Stimulated activated CD4-positive, alpha-beta T cell treated with anti-CD3 and anti-CD28 coated beads, Interleukin-12 subunit alpha, Interleukin-12 subunit beta, amount 100 ng/mL, for 48 hours (primary cell): ENCODE data around the gene PHACTR4.
"Not testable (repeated sequence)": the region's sequence is repeated elsewhere in the genome, so short reads cannot be mapped to it uniquely, and the experiment has no call there.

Source experiments
- DNase-seq, 3 donors: peaks; one replicate each; pipeline ENCODE4 v3.0.0-alpha.2; 2020; ENCODE audit warnings: low read depth in 2 of 3, low spot score in 1 of 3

Gene PHACTR4

DNA sequence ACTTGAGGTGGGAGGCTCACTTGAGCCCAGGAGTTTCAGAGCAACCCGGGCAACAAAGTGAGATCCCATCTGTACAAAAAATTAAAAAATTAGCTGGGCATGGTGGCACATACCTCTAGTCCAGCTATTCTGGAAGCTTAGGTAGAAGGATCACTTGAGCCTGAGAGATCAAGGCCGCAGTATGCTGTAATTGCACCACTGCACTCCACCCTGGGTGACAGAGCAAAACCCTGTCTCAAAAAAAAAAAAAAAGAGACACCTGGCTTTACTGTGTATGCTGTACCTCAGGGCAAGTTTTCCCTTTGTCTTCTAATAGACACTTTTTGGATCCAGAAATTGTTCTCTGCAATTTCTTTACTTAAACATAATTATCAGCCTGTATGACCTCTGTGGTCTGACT lies 113.2 kb downstream of the PHACTR4 start:
- no peak for DNase-seq

DNA sequence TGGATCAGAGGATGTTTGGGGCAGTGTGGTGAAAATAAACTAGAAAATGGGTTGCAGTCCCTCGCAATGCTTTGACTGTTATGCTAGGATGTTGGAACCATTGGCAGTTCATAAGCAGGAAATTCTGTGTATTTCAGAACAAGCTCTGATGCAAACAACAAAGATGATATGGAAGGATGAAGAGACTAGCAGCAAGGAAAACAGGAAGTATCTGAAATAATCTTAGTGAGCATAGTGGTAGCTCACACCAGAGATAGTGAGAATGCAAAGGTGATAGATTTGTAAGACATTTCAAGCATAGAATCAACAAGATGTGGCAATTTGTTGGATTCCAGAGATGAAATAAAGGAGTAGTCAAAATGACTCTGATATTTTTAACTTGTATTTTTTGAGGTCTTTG lies 125.2 kb downstream of the PHACTR4 start:
- no peak for DNase-seq

DNA sequence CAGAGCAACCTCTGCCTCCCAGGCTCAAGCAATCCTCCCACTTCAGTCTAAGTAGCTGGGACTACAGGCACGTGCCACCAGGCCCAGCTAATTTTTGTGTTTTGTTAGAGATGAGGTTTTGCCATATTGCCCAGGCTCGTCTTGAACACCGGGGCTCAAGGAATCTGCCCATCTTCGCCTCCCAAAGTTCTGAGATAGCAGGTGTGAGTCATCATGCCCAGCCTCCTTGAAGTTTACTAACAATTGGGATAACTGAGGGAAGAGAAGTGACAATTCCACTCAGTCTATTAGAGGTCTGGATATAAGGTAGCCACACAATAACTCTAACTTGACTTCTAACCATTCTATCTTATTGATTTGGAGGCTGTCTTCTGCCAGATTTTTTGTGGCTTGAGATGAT lies 130.0 kb downstream of the PHACTR4 start:
- DNase-seq = no peak

DNA sequence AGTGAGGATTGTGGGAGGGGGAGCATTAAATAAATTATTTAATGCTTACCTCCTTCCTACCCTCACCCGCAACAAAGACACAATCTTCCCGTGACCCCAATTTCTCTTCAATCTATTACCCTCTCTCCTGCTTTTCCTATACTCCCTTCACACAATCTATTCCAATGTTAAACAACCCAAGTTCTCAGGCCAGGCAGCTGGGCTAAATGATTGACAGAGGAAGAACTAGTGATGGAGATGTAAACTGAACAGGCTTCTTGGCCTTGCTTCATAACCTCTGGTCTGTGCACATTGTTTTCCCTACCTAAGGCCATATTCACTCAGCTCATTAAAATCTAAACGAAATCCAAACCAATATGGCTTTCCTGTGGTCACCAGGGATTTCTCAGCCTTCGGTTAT lies 132.4 kb downstream of the PHACTR4 start:
- DNase-seq = no peak

DNA sequence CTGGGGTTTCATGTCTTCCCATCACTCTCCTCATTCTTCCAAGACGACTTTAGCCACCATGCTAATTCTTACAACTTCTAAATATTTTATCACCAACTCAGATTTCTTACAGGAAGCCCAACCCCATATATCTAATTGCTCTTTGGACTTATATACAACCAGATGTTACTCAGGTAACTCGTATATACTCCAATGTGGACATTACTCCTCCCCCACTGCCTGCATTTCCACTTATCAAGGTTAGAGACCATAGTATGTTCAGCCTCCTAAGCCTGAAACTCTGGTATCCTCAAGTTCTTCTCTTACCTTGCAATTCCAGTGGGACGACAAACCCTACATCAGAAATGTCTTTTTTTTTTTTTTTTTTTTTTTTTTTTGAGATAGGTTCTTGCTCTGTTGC lies 133.6 kb downstream of the PHACTR4 start:
- no peak for DNase-seq

DNA sequence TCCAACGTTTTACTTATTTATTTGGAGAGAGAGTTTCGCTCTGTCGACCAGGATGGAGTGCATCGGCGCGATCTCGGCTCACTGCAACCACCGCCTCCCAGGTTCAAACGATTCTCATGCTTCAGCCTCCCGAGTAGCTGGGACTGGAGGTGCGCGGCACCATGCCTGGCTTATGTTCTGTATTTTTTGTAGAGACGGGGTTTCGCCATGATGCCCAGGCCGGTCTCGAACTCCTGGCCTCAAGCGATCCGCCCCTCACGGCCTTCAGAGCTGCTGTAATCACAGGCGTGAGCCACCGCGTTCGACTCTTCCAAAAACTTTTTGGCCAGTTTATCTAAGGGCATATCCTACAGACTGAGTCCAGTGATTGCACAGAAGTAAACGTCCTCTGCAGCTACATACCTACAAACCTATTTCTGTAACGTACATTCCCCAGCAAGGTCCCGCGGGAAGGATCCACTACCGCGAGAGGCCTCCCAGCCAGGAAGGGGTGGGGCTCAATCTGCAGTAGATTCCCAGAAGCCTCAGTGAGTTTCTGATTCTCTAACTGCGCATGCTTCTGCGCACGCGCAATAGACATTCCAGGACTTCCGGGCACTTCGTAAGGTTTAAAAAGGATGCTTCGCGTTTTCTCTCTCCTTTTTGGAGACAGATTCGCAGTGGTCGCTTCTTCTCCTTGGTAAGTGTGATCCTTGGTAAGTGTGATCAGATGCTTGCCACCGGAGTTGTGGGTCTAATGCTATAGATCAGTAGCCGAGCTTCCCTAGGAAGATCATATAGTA lies 136.1 kb downstream of the PHACTR4 start, which contains the start of gene RCC1:
Gene RCC1, plus strand, starts transcription at position 638 of the 782 bp plus-strand sequence. CDS start 23,824 bp downstream, outside the sequence.
- DNase-seq = peak; percentile 90 to 96 (median 95)

DNA sequence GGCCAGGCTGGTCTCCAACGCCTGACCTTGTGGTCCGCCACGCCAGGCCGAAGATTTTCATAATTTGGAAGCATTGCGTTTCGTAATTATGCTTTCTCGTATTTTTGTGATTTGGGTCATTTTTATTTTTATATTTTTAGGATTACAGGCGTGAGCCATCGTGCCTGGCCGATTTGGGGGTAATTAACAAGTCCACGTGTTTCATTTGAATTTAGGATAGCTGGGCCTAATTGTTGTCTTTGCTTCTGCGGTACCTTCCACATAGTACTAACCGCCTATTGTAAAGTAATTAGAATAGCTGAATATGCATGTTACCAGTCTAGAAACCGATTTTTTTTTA lies 137.3 kb downstream of the PHACTR4 start:
- no peak for DNase-seq

DNA sequence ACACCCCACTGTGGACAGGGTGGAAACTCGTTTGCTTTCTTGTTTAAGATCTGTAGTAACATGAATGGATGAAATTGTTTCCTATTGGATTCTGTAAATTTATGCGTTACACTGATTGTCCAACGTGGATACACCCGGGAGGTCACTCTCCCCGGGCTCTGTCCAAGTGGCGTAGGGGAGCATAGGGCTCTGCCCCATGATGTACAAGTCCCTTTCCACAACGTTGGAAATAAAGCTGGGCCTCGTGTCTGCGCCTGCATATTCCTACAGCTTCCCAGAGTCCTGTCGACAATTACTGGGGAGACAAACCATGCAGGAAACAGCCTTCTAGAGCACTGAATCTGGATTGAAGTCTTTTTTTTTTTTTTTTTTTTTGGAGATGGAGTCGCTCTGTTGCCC lies 137.7 kb downstream of the PHACTR4 start:
- peak in 2 of 3 donors; percentile 16 to 26 for DNase-seq

DNA sequence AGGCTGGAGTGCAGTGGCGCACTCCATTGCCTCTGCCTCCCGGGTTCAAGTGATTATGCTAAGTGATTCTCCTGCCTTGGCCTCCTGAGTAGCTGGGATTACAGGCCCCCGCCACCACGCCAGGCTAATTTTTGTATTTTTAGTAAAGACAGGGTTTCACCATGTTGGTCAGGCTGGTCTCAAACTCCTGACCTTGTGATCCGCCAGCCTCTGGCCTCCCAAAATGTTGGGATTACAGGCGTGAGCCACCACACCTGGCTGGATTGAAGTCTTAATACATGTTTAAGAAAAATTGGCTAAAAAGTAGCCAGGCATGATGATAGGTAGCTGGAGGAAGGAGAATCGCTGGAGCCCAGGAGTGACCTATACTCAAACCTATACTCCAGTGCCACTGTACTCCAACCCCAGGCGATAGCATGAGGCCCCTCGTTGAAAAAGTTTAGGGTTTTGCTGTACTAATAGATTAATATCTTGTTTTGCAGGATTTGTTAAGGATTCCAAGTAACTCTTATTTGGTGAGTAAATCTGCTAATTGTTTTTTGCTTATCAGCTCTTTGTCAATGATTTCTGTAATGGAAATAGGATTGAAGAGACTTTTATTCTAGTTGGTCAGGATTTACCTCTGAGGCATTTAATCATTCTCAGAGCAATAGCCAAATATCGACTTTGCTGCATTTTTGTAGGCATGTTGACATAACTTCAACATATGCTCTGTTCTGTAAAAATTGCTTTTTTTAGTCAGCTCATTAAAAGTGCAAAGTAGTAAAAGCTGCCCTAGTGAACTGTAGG lies 138.3 kb downstream of the PHACTR4 start:
- DNase-seq = peak in 1 of 3 donors; percentile 32

DNA sequence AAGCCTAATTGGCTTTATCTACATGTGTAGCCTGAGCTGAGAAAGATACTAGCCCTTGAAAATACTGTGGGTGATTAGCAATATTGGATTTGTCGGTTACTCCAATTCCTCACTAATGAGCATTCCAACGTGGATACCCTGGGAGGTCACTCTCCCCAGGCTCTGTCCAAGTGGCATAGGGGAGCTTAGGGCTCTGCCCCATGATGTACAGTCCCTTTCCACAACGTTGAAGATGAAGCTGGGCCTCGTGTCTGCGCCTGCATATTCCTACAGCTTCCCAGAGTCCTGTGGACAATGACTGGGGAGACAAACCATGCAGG lies 138.9 kb downstream of the PHACTR4 start:
- DNase-seq = peak in 1 of 3 donors; percentile 14

DNA sequence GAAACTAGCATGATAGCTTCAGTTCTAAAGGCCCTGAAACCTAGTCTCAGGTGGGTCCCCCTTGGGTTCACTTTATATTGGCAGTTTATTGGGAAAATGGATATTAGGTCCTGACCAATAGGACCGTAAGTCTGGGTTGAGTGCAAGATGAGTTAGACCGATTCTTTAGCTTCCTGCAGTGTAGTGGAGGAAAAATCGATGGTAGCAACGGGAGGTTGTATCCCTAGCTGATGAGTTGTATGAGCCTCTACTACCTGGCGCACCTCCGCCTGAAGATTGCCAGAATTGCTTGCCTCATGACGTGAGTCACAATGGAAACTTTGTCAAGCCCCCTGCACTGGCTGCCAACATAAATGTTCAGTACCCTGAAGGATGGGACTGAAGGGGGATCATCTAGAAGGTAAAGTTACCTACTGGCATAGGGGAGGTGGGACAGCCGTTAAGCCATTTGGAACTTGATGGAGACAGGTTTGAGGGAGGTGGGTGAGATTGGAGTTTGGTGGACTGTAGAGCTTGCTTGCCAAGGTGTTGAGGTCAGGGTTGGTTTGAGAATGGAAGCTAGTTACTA lies 140.2 kb downstream of the PHACTR4 start:
- peak in 2 of 3 donors; percentile 33 to 47 for DNase-seq

DNA sequence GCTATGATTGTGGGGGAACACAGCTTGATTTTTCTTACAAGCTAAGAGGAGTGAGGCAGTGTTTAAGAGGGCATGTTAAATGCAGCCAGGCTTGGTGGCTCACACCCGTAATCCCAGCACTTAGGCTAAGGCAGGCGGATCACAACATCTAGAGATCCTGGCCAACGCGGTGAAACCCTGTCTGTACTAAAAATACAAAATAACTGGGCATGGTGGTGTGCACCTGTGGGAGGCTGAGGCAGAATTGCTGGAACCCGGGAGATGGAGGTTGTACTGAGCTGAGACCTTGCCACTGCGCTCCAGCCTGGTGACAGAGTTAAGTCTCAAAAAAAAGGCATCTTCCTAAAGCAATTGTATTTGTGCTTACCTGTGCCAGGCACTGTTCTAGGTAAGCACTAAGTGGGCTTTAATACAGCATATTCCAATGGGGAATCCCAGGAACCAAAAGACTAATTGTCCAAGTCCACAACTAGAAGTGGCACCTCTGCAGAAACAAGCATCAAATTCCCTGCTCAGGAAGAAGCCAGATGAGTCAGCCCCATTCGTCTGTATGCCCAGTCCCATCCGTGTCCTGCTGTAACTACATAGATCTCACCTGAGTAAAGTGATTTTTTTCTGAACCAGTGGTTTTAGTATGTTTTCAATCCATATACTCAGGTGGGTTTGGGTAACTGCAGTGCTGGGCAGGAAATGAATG lies 140.9 kb downstream of the PHACTR4 start:
- peak in 2 of 3 donors; percentile 44 to 60 for DNase-seq

DNA sequence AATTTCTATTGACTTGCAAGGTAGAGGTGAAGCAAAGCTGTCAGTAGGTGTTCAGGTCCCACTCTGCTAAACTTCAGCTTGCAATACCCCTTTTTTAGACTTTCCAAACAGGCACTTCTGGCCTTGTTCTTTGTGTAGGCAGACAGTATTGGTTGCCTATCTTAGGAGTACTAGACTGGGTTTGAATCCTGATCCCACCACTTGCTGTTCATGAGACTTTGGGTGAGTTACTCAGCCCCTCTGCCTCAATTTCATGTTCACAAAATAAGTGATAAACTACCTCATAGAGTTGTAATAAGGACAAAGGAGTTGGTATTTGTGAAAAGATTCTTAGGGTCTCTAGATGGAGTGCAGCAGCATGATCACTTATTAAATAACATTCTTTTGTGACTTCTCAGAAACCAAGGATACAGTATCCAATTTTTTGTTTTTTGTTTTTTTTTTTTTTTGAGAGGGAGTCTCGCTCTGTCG lies 141.5 kb downstream of the PHACTR4 start:
- DNase-seq = peak in 1 of 3 donors; percentile 54

DNA sequence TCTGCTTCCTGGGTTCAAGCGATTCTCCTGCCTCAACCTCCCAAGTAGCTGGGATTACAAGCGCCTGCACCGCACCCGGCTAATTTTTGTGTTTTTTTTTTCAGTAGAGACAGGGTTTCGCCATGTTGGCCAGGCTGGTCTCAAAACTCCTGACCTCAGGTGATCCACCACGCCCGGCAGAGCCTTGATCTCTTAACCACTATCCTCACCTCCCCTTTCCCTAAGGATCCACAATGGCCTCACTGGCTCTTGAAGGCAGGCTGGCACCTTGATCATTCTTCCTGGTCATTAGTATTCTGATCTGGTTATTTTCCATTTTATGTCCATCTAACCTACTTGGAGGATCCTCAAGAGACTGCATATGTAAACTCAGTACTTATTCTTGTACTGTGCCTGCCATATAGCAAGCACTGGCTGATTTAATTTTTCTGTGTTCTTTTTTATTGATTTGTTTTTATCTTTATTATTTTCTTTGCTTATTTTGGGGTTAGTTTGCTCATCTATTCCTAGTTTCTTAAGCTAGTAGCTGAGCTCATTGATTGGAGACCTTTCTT lies 142.6 kb downstream of the PHACTR4 start:
- peak in 2 of 3 donors; percentile 14 to 19 for DNase-seq

DNA sequence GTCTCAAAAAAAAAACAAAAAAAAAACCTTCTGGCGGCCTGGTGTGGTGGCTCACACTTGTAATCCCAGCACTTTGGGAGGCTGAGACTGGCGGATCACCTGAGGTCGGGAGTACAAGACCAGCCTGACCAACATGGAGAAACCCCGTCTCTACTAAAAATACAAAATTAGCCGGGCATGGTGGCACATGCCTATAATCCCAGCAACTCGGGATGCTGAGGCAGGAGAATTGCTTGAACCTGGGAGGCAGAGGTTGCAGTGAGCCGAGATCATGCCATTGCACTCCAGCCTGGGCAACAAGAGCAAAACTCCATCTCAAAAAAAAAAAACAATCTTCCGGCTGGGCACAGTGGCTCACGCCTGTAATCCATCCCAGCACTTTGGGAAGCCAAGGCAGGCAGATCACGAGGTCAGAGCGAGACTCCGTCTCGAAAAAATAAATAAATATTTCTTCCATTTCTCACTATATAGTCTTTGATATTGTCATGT lies 144.9 kb downstream of the PHACTR4 start:
- DNase-seq = not testable (repeated sequence)

DNA sequence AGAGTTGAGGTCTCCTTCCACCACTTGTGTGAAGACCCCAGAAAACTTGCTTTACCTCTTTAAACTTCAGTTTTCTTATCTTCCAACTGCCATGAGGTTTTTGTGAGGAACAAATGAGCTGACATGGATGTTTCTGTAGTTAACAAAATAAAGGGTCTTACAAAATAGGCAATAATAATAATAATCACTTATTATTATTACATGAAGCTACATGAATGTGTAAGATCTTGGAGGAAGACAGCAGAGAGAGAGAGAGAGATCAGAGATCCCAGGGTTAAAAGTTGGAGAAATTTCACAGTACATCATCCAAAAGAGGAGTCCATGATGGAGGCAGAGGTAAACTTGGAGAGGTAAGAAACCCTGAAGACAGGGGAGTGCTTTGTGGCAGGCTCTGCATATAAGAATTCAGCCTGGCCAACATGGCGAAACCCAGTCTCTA lies 147.0 kb downstream of the PHACTR4 start:
- DNase-seq = no peak

DNA sequence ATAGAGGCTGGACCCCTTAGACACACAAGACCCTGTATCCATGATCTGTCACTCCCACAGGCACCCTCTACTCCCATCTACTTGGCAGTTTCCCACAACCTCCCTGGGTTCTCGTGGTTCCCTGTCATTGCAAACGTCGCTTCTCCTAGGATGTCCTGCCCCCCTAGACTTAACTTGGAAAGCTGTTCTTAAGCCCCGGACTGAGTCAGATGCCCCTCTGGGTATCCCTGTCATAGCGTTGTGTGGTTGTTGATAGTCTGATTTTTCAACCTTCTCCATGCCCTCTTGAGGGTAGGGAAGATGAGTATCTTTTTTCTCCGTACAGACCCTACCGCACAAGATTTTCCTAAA lies 148.1 kb downstream of the PHACTR4 start:
- no peak for DNase-seq

DNA sequence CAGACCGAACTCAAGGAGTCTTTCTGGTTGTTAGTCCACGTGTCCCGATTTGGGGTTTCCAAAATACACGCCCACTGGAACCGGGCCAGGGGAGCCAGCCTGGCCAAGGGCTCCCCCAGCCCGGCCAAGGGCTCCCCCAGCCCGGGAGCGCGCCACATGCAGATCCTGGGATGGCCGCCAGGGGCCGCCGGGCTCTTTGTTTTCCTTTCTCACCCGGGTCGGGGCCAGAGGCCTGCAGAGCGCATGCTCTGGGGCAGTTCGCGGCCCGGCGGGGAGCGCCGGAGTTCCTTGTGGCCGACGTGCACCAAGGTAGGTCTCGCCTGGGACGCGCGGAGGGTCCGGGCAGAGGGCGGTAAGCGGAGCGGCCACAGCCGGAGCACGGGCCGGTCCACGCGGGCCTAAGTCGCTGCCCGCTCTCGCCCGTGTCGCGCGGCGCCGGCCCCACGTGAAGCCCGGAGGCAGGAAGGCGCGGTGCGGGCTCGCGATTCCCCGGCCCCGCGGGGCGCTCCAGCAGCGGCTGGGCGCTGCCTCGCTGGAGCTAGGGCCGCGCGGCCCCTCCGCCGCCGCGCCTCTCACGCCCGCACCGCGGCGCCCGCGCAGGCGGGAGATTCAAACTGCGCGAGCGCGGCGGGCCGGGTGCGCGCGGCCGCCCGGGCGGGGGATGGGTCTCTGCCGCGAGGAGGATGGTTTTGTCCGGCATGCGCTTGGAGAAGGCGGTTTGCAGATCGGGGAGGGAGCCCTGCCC lies 148.6 kb downstream of the PHACTR4 start:
- peak; percentile 87 to 95 (median 89) for DNase-seq

DNA sequence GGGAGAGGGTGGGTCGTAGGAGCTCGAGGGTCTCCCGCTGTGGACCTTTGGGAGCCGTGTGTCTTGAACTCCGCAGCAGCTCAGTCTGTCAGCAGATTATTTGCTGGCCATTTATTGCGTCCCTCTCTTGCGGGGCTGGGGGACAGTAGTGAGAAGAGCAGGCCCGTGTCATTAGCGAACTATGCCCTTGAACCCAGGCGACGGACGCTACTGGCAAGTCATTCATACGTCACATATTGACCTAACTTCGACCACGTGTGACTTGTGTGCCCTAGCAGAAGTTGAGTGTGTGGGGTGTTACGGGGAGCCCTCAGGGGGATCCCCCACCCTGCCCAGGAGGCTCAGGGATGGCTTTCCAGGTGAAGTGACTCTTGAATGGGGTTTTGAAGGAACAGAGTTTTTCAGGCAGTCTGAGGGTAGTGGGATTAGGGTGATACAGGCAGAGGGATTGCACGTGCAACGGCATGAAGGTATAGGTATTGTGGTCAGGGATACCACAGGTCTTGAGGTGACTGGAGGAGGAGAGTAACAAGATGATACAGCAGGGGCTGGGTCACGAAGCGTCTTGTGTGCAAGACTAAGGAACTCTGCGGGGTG lies 149.3 kb downstream of the PHACTR4 start:
- peak; percentile 41 to 50 (median 43) for DNase-seq
